Stimulated activated CD4-positive, alpha-beta T cell treated with anti-CD3 and anti-CD28 coated beads, Interleukin-12 subunit alpha, Interleukin-12 subunit beta, amount 100 ng/mL, for 24 hours (primary cell): Measurements from ENCODE around the gene ARL8B.
"Not testable (repeated sequence)": the region's sequence is repeated elsewhere in the genome, so short reads cannot be mapped to it uniquely, and the experiment has no call there.

Experiments
- DNase-seq, 2 experiments: peaks; one replicate each; pipeline ENCODE4 v3.0.0-alpha.2; 2020; ENCODE audit warnings: low read depth in 2 of 2

ARL8B gene

DNA sequence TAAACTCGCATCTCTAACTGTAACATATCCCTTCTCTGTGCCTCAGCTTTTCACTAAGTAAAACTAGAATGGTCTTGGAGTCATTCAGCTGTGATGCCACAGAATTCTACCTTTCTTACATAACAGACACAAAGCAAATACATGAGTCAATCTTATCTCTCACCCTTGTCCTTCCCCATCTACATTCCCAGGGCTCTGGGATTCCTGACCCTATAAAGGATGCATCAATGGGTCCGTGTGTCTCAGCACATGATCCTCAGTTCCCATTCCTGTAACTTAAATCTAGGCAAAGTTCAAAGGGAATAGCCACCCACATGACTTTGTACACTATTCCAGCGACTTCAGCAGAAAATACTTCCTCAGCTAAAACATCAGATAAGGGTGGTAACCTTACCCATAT, 11.8 kb upstream of the ARL8B start:
- DNase-seq = no peak

DNA sequence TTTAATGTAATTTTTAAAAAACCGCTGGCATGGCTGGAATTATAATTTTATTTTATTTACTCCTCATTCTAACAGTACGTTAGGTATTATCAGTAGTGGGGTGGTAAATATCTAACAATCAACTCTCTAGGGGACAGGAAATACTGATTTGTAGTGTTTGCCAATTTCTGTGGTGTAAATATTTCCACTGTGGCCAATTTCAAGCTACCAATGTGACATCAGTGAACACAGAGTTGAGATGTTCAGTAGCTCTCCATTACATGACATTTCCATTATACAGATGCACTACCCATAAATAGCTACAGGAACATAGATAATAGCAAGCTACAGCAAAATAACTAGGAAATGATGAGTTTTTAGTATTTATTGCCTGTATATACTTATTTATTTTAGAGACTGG, 10.0 kb upstream of the ARL8B start:
- DNase-seq = no peak

DNA sequence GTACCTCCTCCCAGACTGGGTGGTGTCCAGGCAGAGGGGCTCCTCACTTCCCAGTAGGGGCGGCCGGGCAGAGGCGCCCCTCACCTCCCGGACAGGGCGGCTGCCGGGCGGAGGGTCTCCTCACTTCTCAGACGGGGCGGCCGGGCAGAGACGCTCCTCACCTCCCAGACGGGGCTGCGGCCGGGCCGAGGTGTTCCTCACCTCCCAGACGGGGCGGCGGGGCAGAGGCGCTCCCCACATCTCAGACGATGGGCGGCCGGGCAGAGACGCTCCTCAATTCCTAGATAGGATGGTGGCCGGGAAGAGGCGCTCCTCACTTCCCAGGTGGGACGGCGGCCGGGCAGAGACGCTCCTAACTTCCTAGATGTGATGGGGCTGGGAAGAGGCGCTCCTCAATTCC, 8.4 kb upstream of the ARL8B start:
- not testable (repeated sequence) for DNase-seq

DNA sequence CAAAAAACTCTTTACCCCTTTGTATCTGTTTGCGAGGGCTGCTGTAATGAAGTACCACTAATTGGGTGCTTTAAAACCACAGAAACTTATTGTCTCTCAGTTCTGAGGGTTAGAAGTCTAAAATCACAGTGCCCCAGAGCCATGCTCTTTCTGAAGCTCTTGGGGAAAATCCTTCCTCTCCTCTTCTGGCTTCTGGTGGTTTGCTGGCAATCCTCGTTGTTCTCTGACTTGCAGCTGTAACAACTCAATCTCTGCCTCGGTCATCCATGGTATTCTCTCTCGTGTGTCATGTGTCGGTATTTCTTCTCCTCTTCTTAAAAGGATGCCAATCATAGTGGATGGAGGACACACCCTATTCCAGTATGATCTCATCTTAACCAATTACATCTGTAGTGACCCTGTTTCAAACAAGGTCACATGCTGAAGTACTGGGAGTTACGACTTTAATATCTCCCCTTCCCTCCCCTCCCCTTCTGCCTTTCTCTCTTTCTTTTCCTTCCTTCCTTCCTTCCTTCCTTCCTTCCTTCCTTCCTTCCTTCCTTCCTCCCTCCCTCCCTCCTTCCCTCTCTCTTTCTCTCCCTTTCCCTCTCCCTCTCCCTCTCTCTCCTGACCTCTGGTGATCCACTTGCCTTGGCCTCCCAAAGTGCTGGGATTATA, 6.5 kb upstream of the ARL8B start:
- DNase-seq = no peak

DNA sequence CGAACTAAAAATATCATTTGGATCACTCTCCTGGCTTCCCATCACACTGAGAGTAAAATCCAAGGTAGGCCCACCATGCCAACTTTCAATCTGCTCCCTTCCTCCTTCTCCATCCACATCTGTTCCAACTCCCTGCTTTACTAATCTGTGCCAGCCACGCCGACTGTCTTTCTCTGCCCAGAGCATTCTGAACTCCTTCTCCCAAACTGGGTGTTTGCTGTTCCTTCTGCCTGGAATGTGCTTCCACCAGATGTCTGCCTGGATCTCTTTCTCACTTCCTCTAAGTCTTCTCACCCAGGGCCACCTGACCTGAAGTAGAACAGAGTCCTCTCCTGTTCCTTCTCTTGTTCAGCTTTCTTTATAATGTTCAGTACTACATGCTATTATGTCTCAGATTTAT, 5.6 kb upstream of the ARL8B start:
- DNase-seq = no peak

DNA sequence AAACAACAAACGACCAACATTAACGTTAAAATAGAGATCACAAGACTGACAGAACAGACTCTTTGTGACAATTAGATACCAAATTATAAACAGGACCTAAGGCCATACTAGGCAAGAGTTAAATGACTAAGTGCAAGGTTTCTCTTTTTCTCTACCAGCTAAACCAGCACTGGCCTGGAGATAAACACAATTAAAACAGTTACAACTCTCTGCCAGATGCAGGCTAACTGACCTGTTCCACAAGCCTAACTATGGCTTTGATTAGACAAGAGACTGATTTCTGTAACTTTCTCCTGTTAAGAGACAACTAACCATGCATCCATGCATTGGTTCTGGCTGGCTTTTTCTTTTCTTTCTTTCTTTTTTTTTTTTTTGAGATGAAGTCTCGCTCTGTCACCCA, 1.6 kb upstream of the ARL8B start:
- DNase-seq = no peak

DNA sequence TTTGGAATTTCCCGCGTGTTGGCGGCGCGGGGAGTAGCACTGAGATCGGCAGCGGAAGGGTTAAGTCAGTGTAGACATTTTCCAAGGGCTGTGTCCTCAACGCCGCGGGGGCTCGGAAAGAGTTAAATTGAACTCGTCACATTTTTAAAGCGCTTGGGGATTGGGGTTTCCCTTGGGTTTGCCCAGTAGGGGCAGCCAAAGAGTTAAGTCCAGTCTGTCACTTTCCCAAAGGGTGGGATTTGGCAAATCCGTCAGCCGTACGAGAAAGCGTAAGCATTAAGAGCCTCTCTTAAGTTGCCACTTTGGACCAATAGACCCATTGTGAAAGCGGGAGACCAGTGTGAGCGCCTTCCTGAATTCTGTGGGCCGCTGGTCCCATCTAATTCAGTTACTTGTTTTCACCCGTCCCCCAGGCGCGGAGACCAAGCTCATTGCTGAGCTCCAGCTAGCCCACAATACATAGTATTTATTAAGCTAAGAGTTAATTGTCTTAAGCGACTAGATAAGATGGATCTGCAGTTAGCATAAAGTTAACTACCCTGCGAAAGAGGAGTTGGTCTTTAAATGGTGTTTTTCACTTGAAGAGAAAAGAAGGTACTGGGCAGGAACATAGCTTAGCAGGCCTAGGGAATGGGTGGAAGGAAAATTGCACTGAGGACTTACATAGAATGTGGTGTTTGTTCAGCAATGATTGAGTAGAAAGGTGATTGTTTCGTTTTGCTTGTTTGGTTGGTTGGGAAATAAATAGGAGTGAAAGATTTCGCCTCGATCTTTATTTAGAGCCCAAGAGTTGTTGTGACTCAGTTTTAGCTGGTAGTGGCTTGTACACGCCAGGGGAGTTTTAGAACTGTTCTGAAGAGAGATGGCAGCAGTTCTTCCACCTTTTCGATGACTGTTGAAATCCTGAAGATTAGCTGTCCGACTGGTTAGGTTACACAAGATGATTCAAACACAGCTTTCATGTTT, 932 bp downstream of the ARL8B start:
- peak in 1 of 2 experiments; percentile 3 for DNase-seq

DNA sequence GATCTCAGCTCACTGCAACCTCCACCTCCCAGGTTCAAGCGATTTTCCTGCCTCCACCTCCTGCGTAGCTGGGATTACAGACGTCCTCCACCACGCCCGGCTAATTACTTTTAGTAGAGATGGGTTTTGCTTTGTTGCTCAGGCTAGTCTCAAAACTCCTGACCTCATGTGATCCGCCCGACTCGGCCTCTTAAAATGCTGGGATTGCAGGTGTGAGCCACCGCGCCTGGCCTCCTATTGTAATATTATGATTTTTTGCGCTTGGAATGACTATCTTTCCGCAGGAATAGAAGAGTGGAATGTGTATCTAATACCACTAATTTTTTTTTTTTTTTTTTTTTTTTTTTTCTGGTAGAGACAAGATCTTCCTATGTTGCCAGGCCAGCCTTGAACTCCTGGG, 1.8 kb downstream of the ARL8B start:
- no peak for DNase-seq

DNA sequence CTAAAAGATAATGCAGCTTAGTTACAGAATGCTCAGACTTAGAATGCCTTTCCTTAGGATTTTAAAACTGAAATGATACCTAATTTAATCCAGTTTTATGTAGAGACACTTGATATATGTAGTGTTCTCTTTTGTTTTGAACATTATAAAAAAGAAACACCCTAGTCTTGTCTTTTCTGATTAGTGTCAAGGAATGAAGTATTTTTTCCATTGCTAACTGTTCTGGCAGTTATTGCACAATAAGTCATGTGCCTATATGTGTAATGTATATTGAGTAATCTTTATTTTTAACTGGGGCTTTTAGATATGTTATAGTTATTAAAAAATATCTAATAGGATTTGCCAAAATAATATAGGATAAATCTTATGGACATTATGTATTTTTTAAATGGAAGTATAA, 4.5 kb downstream of the ARL8B start:
- no peak for DNase-seq

DNA sequence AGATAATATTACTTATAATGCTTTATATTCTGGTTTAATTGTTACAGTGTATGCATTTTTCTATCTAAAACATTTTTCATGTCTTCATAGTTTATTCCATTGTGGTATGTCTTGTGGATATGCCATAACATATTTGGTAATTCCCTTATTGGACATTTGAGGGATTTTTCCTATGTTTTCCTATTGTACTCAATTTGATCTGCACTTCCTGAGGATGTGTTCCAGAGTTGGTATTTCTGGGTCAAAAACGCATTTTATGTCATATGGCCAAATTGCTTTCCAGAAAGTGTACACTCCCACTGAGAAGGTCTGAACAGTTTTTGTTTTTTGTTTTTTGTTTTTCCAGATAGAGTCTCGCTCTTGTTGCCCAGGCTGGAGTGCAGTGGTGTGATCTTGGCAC, 6.8 kb downstream of the ARL8B start:
- no peak for DNase-seq

DNA sequence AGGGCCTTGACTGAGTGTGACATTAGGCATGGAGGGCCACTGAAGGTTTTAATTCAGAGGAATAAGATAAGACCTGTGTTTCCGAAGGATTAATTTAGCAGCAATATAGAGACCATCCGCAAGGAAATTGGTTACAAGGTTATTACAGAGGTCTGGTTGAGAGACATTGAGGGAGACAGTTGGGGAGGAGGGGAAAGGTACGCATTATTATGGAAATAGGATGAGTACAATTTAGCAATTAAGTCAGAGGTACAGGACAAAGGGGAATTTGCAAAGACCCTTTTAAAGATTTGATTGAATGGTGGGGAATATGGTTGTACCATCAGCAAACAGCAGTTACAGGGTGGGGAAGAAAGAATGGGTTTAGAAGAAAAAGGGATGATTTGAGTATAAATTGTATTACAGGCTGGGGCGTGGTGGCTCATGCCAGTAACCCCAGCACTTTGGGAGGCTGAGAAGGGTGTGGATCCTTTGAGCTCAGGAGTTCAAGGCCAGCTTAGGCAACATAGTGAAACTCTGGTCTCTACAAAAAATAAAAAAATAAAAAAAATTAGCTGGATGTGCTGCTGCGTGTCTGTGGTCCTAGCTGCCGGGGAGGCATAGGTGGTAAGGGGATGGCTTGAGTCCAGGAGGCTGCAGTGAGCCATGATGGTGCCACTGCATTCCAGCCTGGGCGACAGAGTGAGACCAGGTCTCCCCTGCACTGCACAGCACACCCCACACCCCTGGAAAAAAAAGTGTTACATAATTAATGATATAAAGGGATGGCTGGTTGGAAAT, 11.3 kb downstream of the ARL8B start:
- no peak for DNase-seq

DNA sequence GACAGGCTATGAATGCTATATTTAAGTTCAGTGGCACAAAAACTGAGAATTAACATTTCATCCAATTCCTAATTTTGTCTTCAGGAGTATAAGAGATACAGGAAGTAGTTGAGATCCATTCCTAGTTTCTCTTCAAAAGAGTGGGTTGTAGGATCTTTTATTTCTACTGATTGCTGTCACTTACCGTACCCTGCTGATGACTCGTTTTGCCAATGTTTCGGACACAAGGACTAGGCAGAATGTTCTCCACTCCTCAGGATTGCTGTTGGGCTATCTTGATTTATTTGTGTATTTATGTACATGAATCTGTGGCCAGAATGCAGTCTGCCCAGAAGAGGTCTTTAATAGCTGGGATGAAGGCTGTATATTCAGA, 11.9 kb downstream of the ARL8B start:
- DNase-seq = no peak

DNA sequence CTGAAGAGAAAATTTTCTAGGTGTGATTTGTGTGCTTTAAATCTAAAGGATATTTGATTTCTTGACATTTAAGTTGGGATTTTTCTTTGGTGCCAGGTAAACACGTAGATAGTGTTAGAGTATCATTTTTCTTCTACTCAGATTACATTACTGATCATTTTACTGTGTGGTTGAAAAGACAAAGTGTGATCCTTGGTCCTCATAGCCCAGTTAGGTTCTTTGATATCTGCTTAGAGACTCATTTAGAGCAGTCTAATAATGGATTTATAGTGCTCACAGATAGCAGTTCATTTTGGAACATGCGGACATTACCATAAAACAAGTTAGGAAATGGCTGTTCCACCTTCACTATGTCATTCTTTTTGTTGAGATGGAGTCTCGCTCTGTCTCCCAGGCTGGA, 12.4 kb downstream of the ARL8B start:
- no peak for DNase-seq

DNA sequence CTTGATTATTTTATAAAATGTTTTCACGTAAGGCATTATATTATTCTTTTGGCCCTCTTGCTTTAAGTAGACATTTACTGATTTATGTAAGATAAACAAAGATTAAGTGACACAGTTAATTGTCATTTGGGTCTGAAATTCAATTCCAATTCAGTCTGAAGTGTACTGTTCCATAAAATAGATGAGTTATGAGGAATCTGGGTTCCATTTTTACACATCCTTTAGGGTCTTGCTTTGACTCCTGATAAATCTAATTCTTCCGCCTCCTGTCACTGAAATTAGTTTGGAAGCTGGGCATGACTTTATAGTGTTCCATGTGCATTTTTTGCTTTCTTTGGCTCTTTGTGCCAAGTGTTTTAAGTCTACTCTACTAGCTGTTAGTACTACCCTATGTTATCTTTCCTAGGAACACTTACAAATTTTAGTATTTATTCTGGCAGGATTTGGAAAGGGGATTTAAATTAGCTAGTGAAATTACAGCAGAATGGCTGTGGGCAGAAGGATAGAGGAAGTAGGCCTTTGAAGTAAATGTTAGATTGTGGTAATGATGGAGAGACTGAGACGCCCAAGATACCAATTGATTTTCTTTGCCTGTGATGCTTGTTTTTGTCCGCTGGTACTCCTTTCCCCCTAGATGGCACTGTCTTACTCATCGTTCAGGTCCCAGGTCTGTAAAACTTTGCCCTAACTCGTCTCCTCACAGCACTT, 14.3 kb downstream of the ARL8B start:
- no peak for DNase-seq

DNA sequence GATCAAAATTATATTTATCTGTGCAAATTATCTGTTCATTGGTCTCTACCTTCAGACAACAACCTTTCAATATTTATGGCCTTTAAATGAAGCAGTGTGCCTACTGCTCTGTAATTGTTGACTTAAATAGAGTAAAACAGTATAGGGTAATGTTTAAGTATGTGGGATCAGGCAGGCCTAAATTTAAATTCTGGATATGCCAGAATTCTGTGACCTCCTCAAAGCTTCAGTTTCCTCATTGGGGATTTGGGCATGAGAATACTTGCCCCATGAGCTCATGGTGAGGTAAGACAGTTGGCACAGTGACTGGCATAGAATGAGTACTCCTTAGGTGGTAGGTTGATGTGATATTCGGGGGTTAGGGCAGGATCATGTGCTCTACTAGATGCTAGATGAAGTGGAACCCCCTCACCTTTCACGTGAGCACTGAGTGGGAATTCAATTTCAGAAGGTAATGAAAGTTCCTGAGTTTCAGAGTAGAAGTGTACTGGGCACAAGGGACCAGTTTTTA, 14.9 kb downstream of the ARL8B start:
- no peak for DNase-seq

DNA sequence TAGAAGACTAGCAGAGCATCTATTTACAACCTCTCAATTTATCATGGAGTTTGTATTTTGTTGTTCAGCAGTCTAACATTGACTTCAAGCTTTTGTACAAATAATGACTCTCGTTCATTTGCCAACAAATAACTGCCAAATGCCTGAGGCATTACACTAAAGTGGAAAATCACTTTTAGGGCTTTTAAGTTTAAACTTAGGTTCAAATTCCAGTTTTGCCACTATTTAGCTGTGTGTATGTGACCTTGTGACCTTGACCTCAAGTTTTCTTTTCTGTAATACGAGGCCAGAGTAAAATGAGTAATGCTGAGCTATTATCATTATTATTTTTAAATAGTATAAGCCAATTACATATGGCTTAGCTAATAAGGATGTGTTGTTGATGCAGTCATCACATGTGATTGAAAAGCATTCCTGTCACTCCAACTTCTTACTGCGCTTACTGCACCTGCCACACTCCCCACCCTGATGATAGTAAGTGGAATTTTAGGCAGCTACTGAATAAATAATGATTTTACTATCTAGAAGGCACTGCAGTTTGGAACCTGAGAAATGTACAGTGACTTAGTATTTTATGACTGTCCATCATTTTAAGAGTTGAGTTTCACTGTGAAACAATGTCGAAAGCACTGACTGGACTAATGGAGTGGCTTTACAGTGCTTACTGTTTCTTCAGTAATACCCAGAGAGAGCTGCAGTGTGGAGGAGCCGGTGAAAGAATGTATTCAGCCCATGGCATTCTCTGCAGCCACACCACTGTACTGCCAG, 16.3 kb downstream of the ARL8B start:
- no peak for DNase-seq

DNA sequence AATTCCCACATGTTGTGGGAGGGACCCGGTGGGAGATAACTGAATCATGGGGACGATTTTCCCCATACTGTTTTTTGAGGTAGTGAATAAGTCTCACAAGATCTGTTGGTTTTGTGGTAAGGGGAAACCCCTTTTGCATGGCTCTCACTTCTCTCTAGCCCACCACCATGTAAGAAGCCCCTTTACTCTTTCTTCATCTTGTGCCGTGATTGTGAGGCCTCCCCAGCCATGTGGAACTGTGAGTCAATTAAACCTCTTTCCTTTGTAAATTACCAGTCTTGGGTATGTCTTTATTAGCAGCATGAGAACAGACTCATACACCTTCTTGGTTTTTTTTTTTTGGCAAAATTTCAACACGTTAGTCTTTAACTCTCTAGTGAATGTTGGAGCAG, 18.1 kb downstream of the ARL8B start:
- DNase-seq = no peak

DNA sequence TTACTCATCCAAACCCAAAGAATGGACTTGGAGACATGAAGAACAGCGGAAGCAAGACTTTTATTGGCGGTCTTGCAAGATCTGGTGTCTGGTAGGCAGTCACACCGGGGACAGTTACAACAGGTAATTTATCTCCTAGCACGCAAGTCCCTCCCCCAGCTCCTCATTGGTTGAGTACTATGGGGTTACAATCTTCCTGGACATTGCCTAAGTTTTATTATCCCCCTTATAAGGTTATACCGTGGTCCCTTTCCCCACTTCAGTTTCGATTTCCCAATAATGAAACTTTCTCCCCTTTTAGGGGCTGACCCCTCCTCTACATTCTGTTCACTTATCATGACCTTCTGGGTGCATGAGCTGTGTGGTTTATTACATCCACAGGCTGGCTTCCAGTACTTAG, 18.7 kb downstream of the ARL8B start:
- DNase-seq = no peak

DNA sequence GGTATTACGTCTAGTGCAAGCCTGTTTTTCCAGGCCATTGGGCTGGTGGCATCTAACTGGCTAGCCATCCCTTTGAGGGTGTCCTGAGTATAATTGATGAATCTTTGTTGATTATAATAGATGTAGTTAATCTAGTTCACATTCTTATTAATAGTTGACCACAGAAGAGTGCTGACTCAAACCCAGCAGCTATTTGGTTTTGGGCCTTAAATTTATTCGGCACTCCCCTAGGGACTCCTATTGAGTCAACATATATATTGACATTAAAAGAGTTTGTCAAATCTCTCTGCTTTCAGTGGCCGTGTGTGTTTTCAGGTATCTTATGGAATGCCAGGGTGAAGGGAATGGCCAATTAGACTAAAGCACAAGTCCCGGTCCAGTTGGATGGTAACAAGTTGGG, 19.7 kb downstream of the ARL8B start:
- no peak for DNase-seq

DNA sequence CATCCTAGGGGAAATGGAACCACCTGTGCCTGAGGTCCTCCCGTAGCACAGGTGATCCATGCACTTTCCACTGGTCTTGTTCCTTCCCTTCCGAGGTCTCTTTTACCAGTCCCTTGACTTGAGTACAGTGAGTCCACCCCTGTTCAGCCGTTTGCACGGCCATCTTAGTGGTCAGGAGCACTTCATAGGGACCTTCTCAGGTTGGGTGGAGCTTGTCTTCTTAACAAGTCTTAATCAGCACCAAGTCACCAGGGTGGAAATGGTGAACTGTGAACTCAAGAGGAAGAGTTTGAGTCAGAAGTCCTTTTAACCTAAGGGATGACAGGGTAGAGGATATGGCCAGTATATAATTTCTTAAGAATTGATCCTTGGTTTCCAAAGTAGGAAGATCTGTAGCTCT, 21.4 kb downstream of the ARL8B start:
- no peak for DNase-seq
